Right forelimb (tissue), 1 donor: ENCODE data around the gene NEURL1B.
"Not testable (repeated sequence)": the region's sequence is repeated elsewhere in the genome, so short reads cannot be mapped to it uniquely, and the experiment has no call there.

Experiments
- DNase-seq: peaks from one replicate; pipeline ENCODE4 v3.0.0-alpha.2; 2018

Gene NEURL1B

GRCh38 chr5:172636279-172637050 lies 4.6 kb upstream of the NEURL1B start:
- peak; percentile 13 for DNase-seq

- peak; percentile 27 for DNase-seq
These were observed 3.9 kb upstream of the NEURL1B start for GRCh38 chr5:172637110-172637580.

GRCh38 chr5:172637740-172638139 lies 3.3 kb upstream of the NEURL1B start:
- peak; percentile 26 for DNase-seq

GRCh38 chr5:172638209-172638768 lies 2.8 kb upstream of the NEURL1B start:
- DNase-seq, result peak; percentile 12

GRCh38 chr5:172640139-172640538 lies 924 bp upstream of the NEURL1B start:
- peak; percentile 27 for DNase-seq

- peak; percentile 66 for DNase-seq
These were observed 442 bp downstream of the NEURL1B start for GRCh38 chr5:172641359-172642050.

GRCh38 chr5:172642051-172642409 lies 967 bp downstream of the NEURL1B start:
- no peak for DNase-seq

- DNase-seq, result peak; percentile 44
These were observed 1.4 kb downstream of the NEURL1B start for GRCh38 chr5:172642486-172642885.

- DNase-seq, result peak; percentile 44
These were observed 2.1 kb downstream of the NEURL1B start for GRCh38 chr5:172642926-172643871.

GRCh38 chr5:172644266-172644665 lies 3.2 kb downstream of the NEURL1B start:
- peak; percentile 32 for DNase-seq

- no peak for DNase-seq
These were observed 3.6 kb downstream of the NEURL1B start for GRCh38 chr5:172644711-172645110.

- DNase-seq, result peak; percentile 22
These were observed 4.4 kb downstream of the NEURL1B start for GRCh38 chr5:172645271-172646055.

GRCh38 chr5:172646716-172647285 lies 5.7 kb downstream of the NEURL1B start:
- DNase-seq, result peak; percentile 46

GRCh38 chr5:172647352-172648012 lies 6.4 kb downstream of the NEURL1B start:
- peak; percentile 34 for DNase-seq

GRCh38 chr5:172648013-172648381 lies 6.9 kb downstream of the NEURL1B start:
- no peak for DNase-seq

GRCh38 chr5:172648755-172649154 lies 7.7 kb downstream of the NEURL1B start:
- DNase-seq, result peak; percentile 39

GRCh38 chr5:172656496-172656895 lies 15.4 kb downstream of the NEURL1B start:
- not testable (repeated sequence) for DNase-seq

GRCh38 chr5:172657524-172658233 lies 16.6 kb downstream of the NEURL1B start:
- not testable (repeated sequence) for DNase-seq

- DNase-seq, result no peak
These were observed 17.3 kb downstream of the NEURL1B start for GRCh38 chr5:172658391-172658790.

- no peak for DNase-seq
These were observed 18.0 kb downstream of the NEURL1B start for GRCh38 chr5:172658961-172659501.
